ENCODE results near the gene RABGAP1.

Gene RABGAP1

DNA sequence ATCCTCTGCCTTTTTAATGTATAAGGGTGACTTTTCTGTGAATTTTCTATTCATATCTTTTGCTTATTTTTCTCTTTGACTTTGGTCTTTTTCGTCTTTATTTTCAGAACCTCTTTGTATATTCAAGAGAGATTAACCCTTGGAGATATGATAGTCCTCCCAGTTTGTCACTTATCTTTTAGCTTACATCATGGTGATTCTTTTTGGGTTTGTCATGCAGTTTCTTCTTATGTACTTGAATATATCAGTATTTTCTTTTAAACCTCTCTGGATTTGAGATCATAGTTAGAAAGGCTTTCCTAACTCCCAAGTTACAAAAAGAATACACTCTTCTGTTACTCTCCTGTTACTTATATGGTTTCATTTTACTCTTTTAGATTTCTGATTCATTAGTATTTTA is 65.1 kb downstream of the RABGAP1 start:
- H3K4me1 Mint-ChIP-seq (ENCODE audit: low read depth) = peaks cover 5% of the 10 kb centered on the region
- H3K4me3 Mint-ChIP-seq = no peak overlapping the region
- no peak overlapping the region for H3K27ac Mint-ChIP-seq
- intact Hi-C loops (cut with micrococcal nuclease) = no loop called here
- H3K36me3 Mint-ChIP-seq (ENCODE audit: low read depth) = peaks cover 64% of the 10 kb centered on the region
- H3K9me3 Mint-ChIP-seq = no peaks in the 10 kb centered on the region
- H3K27me3 Mint-ChIP-seq = no peaks in the 10 kb centered on the region

DNA sequence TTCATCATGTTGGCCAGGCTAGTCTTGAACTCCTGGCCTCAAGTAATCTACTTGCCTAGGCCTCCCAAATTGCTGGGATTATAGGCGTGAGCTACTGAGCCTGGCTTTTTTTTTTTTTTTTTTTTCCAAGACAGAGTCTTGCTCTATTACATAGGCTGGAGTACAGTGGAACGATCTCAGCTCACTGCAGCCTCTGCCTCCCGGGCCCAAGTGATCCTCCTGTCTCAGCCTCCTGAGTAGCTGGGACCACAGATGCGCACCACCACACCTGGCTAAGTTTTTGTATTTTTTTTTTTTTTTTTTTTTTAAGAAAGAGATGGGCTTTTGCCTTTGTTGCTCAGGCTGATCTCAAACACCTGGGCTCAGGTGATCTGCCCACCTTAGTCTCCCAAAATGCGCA is 66.4 kb downstream of the RABGAP1 start:
- no peak overlapping the region for H3K4me3 Mint-ChIP-seq
- no peak overlapping the region for H3K27ac Mint-ChIP-seq
- no peaks in the 10 kb centered on the region for H3K9me3 Mint-ChIP-seq
- H3K27me3 Mint-ChIP-seq = no peaks in the 10 kb centered on the region
- H3K36me3 Mint-ChIP-seq (ENCODE audit: low read depth) = peaks cover 69% of the 10 kb centered on the region
- intact Hi-C loops (cut with micrococcal nuclease) = no loop called here
- H3K4me1 Mint-ChIP-seq (ENCODE audit: low read depth) = peaks cover 5% of the 10 kb centered on the region

DNA sequence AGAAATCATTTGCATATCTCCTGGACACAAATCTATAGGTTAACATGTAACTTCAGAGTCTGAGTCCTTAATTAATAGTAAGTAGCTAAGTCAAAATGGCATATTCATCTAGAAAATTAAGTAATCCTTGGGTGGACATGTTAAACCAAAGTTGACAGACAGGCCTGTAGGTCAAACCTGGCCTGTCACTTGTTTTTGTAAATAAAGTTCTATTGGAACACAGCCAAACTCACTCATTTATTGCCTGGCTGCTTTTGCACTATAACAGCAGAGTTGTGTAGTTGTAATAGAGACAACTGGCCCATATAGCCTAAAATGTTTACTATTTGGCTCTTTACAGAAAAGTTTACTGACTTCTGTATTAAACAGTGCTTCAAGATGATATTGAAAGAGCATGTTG is 68.1 kb downstream of the RABGAP1 start:
- peaks cover 79% of the 10 kb centered on the region for H3K36me3 Mint-ChIP-seq (ENCODE audit: low read depth)
- no peak overlapping the region for H3K27ac Mint-ChIP-seq
- H3K4me3 Mint-ChIP-seq = no peak overlapping the region
- H3K27me3 Mint-ChIP-seq = no peaks in the 10 kb centered on the region
- H3K4me1 Mint-ChIP-seq (ENCODE audit: low read depth) = no peaks in the 10 kb centered on the region
- peaks cover 7% of the 10 kb centered on the region for H3K9me3 Mint-ChIP-seq
- intact Hi-C loops (cut with micrococcal nuclease) = no loop called here

DNA sequence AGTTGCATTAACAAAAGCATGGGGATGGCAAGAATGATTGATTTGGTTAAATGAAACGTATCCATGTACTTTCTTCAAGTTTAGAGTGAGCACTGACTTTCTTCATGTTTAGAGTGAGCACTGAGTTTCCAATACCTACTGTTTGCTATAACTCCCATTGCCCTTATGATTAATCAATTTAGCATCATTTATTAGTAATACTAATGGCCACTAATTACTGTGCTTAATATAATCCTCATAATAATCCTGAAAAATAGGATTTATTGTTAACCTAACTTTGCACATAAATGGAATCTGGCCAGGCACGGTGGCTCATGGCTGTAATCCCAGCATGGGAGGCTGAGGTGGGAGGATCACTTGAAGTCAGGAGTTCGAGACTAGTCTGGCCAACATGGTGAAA is 70.6 kb downstream of the RABGAP1 start:
- no peak overlapping the region for H3K27ac Mint-ChIP-seq
- H3K4me1 Mint-ChIP-seq (ENCODE audit: low read depth) = no peaks in the 10 kb centered on the region
- H3K9me3 Mint-ChIP-seq = peaks cover 14% of the 10 kb centered on the region
- H3K27me3 Mint-ChIP-seq = no peaks in the 10 kb centered on the region
- H3K36me3 Mint-ChIP-seq (ENCODE audit: low read depth) = peaks cover 81% of the 10 kb centered on the region
- H3K4me3 Mint-ChIP-seq = no peak overlapping the region
- intact Hi-C loops (cut with micrococcal nuclease) = no loop called here

DNA sequence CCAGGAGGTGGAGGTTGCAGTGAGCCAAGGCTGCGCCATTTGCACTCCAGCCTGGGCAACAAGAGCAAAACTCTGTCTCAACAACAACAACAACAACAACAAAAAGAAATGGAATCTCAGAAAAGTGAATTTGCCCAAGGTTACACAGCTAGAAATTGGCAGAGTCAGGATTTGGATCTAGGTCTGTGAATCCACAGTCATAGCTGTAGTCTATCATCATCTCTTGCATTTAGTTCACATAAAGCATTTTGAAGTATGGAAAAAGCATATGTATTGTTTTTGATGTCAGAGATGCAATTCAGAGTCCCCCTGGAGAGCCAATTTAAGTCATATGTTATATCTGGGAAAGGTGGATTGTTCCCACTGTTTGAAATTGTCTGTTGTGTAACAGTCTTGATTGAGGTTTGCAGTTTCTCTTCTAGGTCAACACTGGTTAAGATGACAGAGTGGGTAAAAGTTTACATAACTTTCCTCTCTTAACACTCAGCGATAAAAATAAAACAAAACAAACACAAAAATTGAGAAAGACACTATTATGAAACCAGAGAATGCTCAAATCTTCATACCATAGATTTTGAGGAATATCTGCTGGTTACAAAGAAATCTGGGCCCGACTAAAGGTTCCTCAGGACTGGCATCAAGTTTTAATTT is 71.2 kb downstream of the RABGAP1 start:
- H3K9me3 Mint-ChIP-seq = peaks cover 14% of the 10 kb centered on the region
- no peak overlapping the region for H3K27ac Mint-ChIP-seq
- H3K4me3 Mint-ChIP-seq = no peak overlapping the region
- H3K27me3 Mint-ChIP-seq = no peaks in the 10 kb centered on the region
- H3K4me1 Mint-ChIP-seq (ENCODE audit: low read depth) = no peaks in the 10 kb centered on the region
- intact Hi-C loops (cut with micrococcal nuclease) = no loop called here
- H3K36me3 Mint-ChIP-seq (ENCODE audit: low read depth) = peaks cover 81% of the 10 kb centered on the region

DNA sequence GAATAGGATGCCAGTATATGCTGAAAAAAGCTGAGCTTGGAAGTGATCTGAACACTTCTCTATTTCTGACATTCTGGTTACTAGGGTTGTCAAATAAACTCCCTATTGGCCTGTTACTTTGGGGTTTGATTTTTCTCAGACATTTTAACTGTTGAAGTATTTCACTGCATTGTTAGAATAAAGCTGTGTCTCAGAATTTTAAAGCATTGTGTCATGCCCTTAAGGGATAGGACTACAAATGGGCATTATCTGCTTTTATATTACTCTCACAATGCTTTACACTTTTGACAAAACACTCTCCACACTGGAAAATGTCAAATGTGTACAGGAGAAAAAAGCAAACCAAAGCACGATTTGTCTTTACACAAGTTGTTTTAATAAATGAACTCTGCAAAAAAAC is 75.8 kb downstream of the RABGAP1 start:
- no peak overlapping the region for H3K27ac Mint-ChIP-seq
- no peaks in the 10 kb centered on the region for H3K4me1 Mint-ChIP-seq (ENCODE audit: low read depth)
- intact Hi-C loops (cut with micrococcal nuclease) = no loop called here
- H3K27me3 Mint-ChIP-seq = no peaks in the 10 kb centered on the region
- H3K9me3 Mint-ChIP-seq = peaks cover 14% of the 10 kb centered on the region
- peaks cover 95% of the 10 kb centered on the region for H3K36me3 Mint-ChIP-seq (ENCODE audit: low read depth)
- H3K4me3 Mint-ChIP-seq = no peak overlapping the region

DNA sequence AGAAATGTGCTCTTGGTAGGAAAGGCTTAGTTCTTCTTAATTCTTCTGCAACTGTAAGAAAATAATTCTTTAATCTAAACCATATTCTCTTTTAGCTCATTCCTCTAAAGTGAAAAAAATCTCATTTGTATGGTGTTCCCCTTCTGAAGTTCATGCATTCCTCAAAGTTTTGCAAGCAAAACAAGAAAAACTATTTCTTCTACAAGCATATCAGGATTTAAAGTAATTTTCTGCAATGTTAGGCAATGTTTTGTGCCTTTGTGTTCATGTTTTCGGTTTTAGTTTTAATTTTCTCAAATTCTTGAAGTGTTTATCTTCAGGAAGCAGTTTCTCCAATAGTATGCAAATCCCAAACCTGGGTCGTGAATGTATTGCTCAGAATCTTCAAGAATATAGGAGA is 80.0 kb downstream of the RABGAP1 start:
- no peaks in the 10 kb centered on the region for H3K27me3 Mint-ChIP-seq
- peaks cover 91% of the 10 kb centered on the region for H3K36me3 Mint-ChIP-seq (ENCODE audit: low read depth)
- H3K4me3 Mint-ChIP-seq = no peak overlapping the region
- intact Hi-C loops (cut with micrococcal nuclease) = no loop called here
- H3K9me3 Mint-ChIP-seq = no peaks in the 10 kb centered on the region
- no peak overlapping the region for H3K27ac Mint-ChIP-seq
- H3K4me1 Mint-ChIP-seq (ENCODE audit: low read depth) = no peaks in the 10 kb centered on the region

DNA sequence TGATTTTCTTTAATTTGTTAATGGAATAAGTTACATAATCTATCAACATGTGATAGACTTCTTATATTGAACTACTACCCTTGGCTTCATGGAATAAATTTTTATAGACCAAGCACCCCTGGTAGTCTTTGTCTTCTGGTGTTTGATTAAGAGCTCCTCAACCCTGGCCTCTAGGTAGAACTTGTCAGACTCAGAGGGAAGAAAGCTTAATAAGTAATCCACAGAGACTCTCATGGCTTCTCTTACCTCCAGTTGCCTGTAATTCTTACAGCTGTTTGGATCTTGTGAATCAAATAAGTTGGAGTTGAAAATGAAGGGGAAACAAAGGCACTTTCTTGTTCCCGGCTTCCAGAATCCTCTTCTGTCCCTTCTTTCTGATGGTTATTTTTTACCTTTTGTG is 85.6 kb downstream of the RABGAP1 start:
- Mint-ChIP-seq H3K27ac (peak overlapping the region; percentile 48), H3K36me3 (ENCODE audit: low read depth) (peaks cover 85% of the 10 kb centered on the region), H3K4me3 (no peak overlapping the region), H3K27me3 (no peaks in the 10 kb centered on the region), H3K4me1 (ENCODE audit: low read depth) (peaks cover 21% of the 10 kb centered on the region), H3K9me3 (no peaks in the 10 kb centered on the region)
- intact Hi-C loops (cut with micrococcal nuclease) = no loop called here

DNA sequence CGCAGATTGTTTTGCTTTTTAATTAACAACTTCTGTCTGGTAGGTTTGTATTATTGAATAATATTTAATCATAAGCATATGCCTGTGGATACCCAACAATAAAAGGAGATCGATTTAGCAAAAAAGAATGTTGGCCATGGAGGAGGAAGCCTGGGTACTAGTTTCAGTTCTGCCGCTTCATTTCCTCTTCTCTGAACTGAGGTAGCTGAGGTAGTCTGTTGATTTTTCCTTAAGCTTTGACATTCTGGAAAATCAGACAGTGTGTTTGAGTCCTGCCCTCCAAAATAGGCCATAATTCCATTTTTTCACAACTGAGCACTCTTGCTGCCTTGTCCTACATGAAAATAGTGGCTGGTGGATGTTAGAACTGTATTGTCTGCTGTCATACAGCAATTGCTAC is 86.7 kb downstream of the RABGAP1 start:
- Mint-ChIP-seq H3K4me1 (ENCODE audit: low read depth) (peaks cover 24% of the 10 kb centered on the region), H3K27me3 (no peaks in the 10 kb centered on the region), H3K9me3 (no peaks in the 10 kb centered on the region), H3K36me3 (ENCODE audit: low read depth) (peaks cover 79% of the 10 kb centered on the region), H3K27ac (peak overlapping the region; percentile 48), H3K4me3 (no peak overlapping the region)
- intact Hi-C loops (cut with micrococcal nuclease) = no loop called here

DNA sequence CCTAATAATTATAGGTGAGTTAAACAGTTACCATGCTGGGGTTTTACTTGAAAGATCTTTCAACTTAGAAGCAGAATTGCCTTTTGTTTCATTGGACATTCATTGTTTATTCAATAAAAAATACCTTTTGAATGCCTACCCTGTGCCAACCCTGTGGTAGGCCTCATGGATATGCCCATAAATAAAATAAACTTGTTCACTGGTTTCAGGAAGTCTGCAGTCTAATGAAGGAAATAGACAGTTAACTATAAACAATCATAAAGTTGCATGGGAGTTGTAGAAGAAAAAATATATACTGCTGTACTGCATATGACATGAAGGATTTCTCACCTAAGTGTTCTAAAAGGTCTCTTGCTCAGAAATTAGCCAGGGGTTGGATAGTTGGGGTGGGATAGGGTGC is 87.3 kb downstream of the RABGAP1 start:
- no peak overlapping the region for H3K4me3 Mint-ChIP-seq
- intact Hi-C loops (cut with micrococcal nuclease) = no loop called here
- H3K27ac Mint-ChIP-seq = no peak overlapping the region

DNA sequence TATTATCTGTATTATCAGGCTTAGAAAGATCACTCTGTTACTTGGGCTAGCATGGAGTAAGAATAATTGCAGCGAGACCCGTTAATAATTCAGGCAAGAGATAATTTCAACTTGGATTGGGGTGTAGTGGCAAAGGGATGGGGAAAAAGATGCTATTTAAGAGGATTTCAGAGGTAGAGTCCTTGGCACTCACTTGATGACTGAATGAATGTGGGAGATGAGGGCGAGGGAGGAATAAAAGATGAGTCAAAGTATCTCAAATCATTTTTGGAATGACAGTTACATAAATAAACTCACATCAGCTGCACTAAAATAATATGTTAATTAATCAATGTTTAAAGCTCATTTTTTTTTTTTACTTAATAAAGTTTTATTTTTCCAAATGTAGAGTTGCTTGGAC is 88.2 kb downstream of the RABGAP1 start:
- H3K4me3 Mint-ChIP-seq = no peak overlapping the region
- intact Hi-C loops (cut with micrococcal nuclease) = no loop called here
- peaks cover 37% of the 10 kb centered on the region for H3K4me1 Mint-ChIP-seq (ENCODE audit: low read depth)
- no peaks in the 10 kb centered on the region for H3K9me3 Mint-ChIP-seq
- peaks cover 81% of the 10 kb centered on the region for H3K36me3 Mint-ChIP-seq (ENCODE audit: low read depth)
- H3K27me3 Mint-ChIP-seq = no peaks in the 10 kb centered on the region
- H3K27ac Mint-ChIP-seq = no peak overlapping the region

More for the DNA sequence above, 87.3 kb downstream of the RABGAP1 start:
- Mint-ChIP-seq H3K4me1 (ENCODE audit: low read depth) (peaks cover 29% of the 10 kb centered on the region), H3K9me3 (no peaks in the 10 kb centered on the region), H3K36me3 (ENCODE audit: low read depth) (peaks cover 77% of the 10 kb centered on the region), H3K27me3 (no peaks in the 10 kb centered on the region)

DNA sequence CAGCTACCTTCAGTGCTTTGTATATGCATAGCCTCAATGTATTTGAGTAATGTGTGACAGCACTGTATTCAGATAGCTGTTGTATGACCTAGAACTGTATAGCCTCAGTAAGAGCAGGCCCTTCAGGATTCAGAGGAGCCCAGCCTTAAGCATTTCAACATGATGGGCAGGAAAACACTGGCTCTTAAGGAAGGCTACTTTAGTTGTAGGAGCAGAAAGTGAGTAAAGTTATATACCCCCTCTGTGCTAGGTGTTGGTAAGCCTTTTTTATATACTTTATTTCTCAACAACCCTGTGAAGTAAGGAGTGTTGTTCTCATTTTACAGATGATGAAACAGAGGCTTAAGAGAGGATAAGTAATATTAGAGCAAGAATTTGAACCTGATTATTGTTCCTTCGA is 91.1 kb downstream of the RABGAP1 start:
- Mint-ChIP-seq H3K27ac (no peak overlapping the region), H3K36me3 (ENCODE audit: low read depth) (peaks cover 75% of the 10 kb centered on the region), H3K27me3 (peaks cover 3% of the 10 kb centered on the region), H3K4me1 (ENCODE audit: low read depth) (peaks cover 41% of the 10 kb centered on the region), H3K9me3 (no peaks in the 10 kb centered on the region), H3K4me3 (no peak overlapping the region)
- intact Hi-C loops (cut with micrococcal nuclease) = no loop called here

DNA sequence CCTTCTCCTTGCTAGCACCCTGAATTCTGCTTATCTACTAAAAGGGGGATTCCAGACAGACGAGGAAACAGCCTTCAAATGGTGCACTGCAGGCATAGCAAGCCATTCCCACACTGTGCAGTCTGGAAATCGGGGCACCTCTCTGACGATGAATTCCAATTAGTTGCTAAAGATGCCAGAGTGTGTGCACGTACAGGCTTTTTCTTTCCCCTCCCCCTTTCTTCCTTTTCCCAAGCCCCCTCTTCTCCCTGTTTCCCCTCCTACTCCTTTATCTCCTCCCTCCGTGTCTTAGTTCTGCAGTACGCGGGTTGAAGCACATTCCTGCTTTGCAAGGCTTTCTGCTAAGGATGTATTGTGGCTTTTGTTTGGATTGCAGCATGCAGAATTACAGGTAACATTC is 92.5 kb downstream of the RABGAP1 start, which contains the start of gene GPR21:
Gene GPR21, plus strand, starts transcription at position 316 of the 400 bp plus-strand sequence. CDS start 900 bp downstream, outside the sequence.
- intact Hi-C loops (cut with micrococcal nuclease) = no loop called here
- peaks cover 3% of the 10 kb centered on the region for H3K27me3 Mint-ChIP-seq
- peaks cover 32% of the 10 kb centered on the region for H3K4me1 Mint-ChIP-seq (ENCODE audit: low read depth)
- H3K9me3 Mint-ChIP-seq = no peaks in the 10 kb centered on the region
- H3K27ac Mint-ChIP-seq = no peak within 1 kb of the TSS
- H3K4me3 Mint-ChIP-seq = no peak within 1 kb of the TSS
- peaks cover 72% of the 10 kb centered on the region for H3K36me3 Mint-ChIP-seq (ENCODE audit: low read depth)

DNA sequence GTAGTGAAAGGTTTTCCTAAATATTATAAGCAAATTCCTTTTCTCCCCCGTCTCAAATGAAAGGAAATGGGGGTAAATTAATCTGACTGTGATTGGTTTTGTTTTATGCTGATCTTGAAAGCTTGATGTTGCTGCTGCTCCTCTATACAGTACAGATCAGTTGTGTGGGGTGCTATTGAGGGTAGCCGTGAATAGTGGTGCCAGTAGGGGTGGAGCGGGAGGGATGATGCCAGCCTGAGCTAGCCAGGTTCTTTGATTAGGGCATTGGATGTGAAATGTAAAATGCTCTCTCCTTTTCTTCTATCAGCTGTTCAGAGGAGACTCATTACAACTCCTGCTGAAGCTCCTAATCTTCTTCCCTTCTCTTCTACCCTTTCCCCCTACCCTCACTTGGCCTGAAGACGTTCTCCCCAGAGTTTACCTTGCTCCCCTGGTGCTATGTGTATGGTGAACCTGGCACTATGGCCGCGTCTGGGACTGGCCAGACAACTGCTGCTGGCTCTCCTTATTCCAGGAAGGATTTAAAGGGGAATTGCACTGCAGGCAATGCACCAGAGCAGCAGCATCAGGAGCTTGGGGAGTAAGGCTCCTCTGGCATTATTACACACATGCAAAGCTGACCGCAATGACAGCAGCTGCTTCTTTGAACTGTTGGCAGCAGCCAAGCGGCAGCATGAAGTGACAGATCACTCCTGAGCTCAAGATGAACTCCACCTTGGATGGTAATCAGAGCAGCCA is 93.2 kb downstream of the RABGAP1 start:
- intact Hi-C loops (cut with micrococcal nuclease) = no loop called here
- H3K27me3 Mint-ChIP-seq = peaks cover 3% of the 10 kb centered on the region
- no peak overlapping the region for H3K27ac Mint-ChIP-seq
- H3K4me1 Mint-ChIP-seq (ENCODE audit: low read depth) = peaks cover 32% of the 10 kb centered on the region
- no peak overlapping the region for H3K4me3 Mint-ChIP-seq
- H3K36me3 Mint-ChIP-seq (ENCODE audit: low read depth) = peaks cover 65% of the 10 kb centered on the region
- H3K9me3 Mint-ChIP-seq = no peaks in the 10 kb centered on the region

All from dendritic cell treated with granulocyte-macrophage colony-stimulating factor and Interleukin-4, amounts not matched to agents 40 ng/mL and 50 ng/mL, for 4 days (primary cell).